ENCODE data around the gene CORO7.

- no peak for TF ChIP-seq TAF1 (IDR thresholded peaks at IDR 0.05; ENCODE audit: borderline replicate concordance, insufficient read depth, low read length)
- TF ChIP-seq POLR2AphosphoS5 (IDR thresholded peaks at IDR 0.05; ENCODE audit: low read depth, low read length), result no peak
- no peak for TF ChIP-seq REST (IDR thresholded peaks at IDR 0.05; ENCODE audit: insufficient read depth in 1 of 2, low read depth in 2 of 2, low read length in 2 of 2)
Measured at GRCh38 chr16:4415538-4416199, 727 bp downstream of the CORO7 start.

Measured in PFSK-1 (cell line).